HG03135 (cell line): ENCODE measurements around the gene DCDC1.
A peak's percentile ranks its signal among the peaks of the same experiment; 100 is the strongest.

ENCODE experiments used
- ATAC-seq: cut with Tn5 transposase; IDR thresholded peaks from one replicate; pipeline ENCODE4 v1.9.1; 2021; ENCODE audit warnings: mild to moderate bottlenecking, moderate library complexity; ENCODE audit not compliant: unreplicated experiment

The DCDC1 gene

GRCh38 chr11:30919389-30920152 lies 450.0 kb downstream of the DCDC1 start:
- ATAC-seq = peak; percentile 63

DNA sequence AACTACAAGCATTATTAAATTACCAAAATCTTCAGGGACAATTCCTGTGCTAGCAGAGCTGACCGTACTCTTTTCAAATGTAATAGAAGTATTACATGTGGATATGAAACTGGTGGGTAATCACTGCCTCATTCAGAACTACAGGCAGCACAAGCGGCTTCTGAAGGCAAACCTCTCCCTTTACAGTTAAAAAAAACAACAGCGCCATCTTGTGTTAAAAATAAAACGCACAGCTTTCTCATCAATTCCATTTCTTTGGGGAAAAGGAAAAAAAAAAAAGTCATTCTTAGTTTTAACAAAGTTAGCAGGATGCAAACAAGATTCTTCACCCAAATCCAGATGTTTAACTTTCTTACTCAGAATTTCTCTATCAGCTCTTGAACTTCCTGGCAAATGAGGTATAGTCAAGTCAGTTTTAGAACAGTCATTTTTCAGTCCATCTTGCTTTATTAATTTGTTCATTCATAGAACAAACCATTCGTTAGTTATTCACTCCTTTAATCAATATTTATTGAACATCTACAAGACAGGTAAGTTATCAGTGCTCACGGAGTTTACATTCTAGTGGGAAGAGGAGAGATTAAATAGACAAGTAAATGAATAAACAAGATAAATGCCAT lies 451.6 kb downstream of the DCDC1 start:
- no peak for ATAC-seq

- ATAC-seq = no peak
Measured at GRCh38 chr11:30917266-30917665, 452.3 kb downstream of the DCDC1 start.

DNA sequence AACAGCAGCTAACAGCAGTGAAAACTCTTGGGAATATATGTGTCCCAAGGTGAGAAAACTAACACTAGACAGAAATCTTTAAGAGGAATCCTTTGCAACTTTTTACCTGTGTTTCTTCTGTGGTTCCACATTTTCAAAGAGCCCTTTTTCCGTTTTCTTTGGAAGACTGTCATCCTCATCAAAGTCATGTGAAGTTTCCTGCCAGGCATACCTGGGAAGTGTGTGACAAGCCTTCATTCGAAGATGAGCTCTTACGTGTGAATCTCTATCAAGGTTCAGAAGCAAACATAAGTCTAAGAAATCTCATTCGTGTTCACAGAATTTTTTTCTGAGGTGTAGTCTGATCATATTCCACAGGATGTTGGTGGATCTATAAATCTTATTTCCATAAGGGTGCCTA lies 452.8 kb downstream of the DCDC1 start:
- ATAC-seq = no peak

DNA sequence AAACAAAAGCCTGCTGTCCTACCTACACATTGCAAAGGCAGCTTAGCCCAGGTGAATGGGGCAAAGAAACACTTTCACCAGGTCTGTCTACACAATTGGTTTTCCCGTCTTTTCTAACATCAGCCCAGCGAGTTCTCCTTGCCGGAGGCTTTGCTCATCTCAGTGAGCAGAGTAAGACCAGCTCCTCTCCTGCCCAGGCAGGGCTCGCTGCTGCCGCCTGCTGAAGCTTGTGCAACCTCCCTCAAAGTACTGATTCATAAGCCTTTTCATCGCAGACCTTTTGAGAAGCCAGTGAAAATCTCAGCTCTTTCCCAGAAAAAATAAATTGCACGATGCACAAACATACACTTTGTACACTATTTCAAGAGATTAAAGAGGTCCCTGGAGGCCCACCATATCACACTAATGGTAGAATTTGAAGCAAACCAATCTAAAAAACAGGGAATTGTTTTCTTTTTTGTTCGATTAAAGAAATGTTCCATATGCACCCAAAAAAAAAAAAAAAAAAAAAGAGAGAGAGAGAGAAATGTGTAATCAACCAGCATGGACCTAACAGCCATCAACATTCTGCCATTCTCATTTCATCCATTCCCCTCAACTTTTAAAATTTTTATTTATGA lies 455.3 kb downstream of the DCDC1 start:
- no peak for ATAC-seq

DNA sequence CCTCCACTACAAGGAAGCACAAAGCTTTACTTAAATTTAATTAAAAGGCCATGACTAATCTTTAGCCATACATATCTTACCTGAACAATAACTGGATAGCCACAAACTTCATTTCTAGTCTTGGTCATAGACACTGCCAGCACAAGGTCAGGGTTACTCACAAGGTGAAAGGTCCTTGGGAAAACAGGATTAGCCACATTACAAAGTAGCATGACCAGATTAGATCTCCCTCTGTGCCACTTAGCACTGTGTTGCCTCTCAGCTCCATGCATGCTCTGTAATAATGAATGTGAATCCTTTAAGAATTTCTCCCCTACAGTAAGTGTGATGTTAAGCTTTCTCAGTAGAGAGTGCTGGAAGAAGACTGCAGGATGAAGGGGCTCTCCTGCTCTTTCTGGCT lies 458.3 kb downstream of the DCDC1 start:
- no peak for ATAC-seq

- no peak for ATAC-seq
Measured at GRCh38 chr11:30908857-30909256, 460.7 kb downstream of the DCDC1 start.

- ATAC-seq = no peak
Measured at GRCh38 chr11:30908272-30908671, 461.3 kb downstream of the DCDC1 start.

DNA sequence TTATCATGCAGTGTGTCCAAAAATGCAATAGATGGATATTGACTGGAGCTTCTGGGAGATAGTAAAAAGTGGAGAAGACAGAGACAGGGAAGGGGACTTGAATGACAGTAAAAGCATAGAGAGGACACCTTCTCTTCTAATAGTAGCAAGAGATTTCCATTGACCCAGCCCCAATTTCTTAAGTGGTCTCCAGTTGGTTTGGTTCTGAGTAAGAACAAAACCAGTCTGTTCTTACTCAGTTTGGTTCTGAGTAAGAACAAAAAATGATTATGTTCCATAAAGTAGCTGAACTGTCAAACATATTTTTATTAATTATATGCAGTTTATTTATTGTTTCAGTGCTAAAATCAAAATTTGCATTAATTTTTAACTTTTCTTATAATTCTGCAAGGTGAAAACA lies 466.6 kb downstream of the DCDC1 start:
- ATAC-seq = no peak

GRCh38 chr11:30895046-30895445 lies 474.5 kb downstream of the DCDC1 start:
- ATAC-seq = no peak

GRCh38 chr11:30893318-30893717 lies 476.2 kb downstream of the DCDC1 start:
- no peak for ATAC-seq

- ATAC-seq = no peak
Measured at GRCh38 chr11:30889143-30889794, 480.3 kb downstream of the DCDC1 start.

- no peak for ATAC-seq
Measured at GRCh38 chr11:30879322-30880005, 490.1 kb downstream of the DCDC1 start.

DNA sequence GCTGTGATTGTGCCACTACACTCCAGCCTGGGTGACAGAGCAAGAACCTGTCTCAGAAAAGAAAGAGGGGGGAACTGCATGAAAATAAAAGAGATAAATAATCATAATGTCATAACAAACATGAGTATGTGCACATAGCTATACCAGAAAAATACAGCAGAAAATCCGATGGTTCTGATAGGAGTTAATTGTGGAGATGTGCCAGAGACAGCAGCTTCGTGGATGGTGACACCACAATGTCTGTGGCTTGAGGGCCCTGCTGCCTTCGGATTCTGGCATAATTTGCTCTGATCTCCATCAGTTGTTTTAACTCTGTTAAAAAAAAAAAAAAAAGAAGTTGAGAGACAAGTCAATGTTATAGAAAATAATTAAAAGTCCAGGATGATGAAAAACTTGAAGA lies 491.1 kb downstream of the DCDC1 start:
- no peak for ATAC-seq

GRCh38 chr11:30876663-30877396 lies 492.7 kb downstream of the DCDC1 start:
- ATAC-seq = no peak

DNA sequence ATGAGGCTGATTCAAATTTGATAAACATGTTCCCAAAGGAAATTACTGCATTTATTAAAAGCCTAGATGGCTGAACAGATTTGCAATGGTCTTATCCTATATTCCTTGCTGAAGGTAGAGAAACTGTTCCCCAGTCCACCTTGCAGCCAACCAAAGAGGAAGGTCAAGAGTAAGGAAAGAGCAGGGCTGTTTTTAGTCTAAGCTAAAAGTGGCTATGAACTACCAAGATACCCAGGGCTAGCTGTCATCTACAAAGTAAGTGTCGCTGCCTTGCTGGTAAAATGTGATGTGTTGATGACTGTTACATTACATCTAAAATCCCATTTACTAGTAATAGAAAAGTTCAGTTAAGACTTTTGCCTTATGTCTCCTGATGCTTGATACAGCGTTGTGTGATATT lies 493.3 kb downstream of the DCDC1 start:
- ATAC-seq = no peak

DNA sequence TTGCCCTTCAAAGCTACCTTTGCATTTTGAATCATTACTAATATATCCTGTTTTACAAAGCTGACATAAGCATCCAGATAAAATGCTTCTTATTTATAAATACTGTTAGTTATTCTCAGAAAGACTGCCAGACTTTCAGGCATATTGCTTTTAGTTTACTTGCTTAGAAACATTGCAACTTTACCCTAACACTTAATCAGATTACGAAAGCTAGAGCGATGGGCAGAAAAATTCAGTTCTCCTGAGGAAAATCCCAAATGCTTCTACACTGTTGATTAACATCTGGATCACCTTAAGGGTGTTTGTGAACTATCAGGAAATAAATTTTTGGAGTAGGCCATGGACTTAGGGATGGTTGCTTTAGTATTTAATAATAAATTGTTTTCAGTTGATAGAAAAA lies 493.7 kb downstream of the DCDC1 start:
- no peak for ATAC-seq

DNA sequence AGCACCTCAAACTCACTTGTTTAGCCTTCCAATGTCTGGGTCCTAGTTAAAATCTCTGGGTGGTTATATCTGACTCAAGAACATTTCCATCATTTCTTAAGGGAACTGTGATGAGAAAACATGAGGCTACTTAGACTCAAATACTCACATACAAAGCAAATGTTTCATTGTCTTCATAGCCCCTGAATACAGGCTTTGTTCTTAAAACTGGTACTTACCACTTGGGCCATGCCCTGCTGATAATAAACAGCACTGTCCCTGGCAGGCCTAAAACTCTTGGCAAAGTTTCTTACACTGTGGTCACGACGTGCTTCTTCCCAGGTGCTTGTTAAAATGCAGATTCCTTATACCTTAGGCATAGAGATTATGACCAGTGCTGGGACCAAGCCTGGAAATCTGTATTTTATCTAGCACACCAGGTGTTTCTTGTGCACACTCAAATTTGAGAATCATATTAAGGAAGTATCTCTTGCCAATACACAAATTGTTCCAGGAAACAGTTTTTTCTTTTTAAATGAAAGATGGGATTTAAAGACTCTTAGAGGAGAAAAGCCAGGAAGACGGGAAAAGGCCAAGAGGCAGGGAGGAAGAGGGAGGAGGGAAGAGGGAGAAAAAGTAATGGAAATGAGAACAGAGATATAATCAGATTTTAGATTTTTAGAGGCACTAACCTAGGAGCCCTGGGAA lies 495.5 kb downstream of the DCDC1 start:
- no peak for ATAC-seq

DNA sequence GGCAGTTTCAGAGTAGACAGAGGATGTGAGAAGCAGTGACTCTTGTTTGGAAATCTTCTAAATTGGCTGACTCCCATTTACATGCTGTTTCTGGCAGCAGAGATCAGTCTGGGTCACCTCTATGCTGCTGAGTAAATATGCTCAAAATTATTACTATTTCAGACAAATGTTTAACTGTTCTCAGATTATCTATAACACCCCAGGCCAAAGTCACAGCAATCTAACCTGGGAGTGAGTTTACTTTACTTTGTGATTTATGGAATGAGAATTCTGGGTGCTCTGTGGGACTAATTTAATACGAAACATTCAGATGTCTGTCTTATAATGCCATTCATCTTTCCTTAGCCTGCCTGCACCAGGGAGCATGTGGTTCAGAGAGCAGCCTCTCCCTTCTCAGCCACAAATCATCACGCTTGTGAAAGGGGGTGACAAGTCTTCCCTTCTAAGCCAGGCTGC lies 500.9 kb downstream of the DCDC1 start:
- no peak for ATAC-seq

DNA sequence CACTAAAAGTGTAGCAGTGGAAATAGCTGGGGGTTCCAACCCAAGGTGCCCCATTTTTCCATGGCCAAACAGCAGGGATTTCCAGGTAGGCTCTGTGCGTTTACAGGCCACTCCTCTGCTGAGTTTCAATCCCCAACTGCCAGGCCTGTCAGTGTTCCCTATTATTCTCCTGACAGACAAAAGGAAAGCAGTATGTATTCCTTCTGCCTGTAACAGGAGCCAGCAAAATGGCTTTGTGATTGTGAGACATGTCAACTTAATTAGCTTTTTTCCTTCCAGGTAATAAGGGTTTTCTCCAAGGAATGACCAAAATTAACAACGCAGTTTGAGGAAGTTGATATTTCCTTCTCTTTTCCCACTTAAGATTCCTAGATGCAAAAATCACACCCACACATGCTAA lies 506.3 kb downstream of the DCDC1 start:
- ATAC-seq = no peak
